ENCODE measurements around the gene OVOL1. TPM values are rescaled to one million over a fixed set of nuclear protein-coding genes. Genes with fewer than 3 reads are reported as not detected.

OVOL1 gene
- total and polyA plus RNA-seq, 2 of the 8 experiments (the other 6 are each of a cell fraction or from before 2014, with no cell fraction given), result 2.6 to 3.4 TPM

DNA sequence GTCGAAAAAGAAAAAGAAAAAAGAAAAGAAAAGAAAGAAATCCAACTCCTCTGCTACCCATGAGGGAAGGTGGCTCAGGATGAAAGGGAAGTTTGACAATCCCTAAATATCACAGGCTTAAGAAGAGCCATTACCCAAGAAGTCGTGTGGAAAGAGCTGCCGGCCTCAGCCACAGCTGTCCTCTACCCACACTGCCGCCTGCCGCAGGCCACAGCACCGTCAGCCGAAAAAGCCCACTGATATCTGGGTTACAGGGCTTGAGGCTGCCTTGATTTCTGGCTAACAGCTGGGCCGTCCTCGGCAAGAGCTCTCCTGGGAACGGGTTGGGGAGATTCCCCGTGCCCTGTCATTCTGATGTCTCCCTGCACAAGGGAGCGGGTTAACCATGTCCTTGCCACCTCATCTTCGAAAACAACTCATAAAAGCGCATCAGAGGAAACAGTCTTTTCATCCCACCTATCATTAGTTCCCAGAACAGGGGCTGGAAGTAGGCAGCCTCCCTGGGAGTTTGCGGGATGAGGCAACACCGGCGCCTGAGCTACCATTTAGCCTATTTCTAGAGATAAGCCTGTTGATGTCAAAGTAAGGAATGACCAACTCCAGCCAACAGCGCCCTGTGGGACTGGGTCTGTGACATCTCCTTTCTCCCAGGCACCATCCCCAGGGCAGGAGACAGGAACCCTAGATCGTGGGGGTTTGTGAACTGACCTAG, 25.1 kb downstream of the OVOL1 start (continued):
- no peak for TF ChIP-seq NRF1 (IDR thresholded peaks at IDR 0.05; ENCODE audit: low read depth, low read length)
- TF ChIP-seq EP300 (IDR thresholded peaks at IDR 0.05; ENCODE audit: borderline replicate concordance in 1 of 2, low read depth in 2 of 2, low read length in 2 of 2), result no peak
- TF ChIP-seq CTBP2 (IDR thresholded peaks at IDR 0.05; ENCODE audit: borderline replicate concordance, insufficient read depth, insufficient read length, low read length), result no peak
- no peak for TF ChIP-seq CBX8 (IDR thresholded peaks at IDR 0.05; ENCODE audit: borderline replicate concordance, low read depth, low read length)
- TF ChIP-seq HDAC6 (IDR thresholded peaks at IDR 0.05; ENCODE audit: low read depth, low read length), result no peak
- TF ChIP-seq ZNF274 (IDR thresholded peaks at IDR 0.05; ENCODE audit: borderline replicate concordance, extremely low read depth, low read length), result no peak
- TF ChIP-seq GABPA (IDR thresholded peaks at IDR 0.05; ENCODE audit: borderline replicate concordance, insufficient read depth, low read length), result no peak
- no peak for TF ChIP-seq PHF8 (conservative IDR thresholded peaks at IDR 0.05; ENCODE audit: low read depth, low read length)
